ENCODE results near the gene MUC5B.
"Not testable (repeated sequence)": the region's sequence is repeated elsewhere in the genome, so short reads cannot be mapped to it uniquely, and the experiment has no call there.

The MUC5B gene

GRCh38 chr11:1233351-1234053 lies 10.6 kb downstream of the MUC5B start:
- no peak for DNase-seq (ENCODE audit: low read depth)

GRCh38 chr11:1234054-1234720 lies 11.3 kb downstream of the MUC5B start:
- DNase-seq (ENCODE audit: low read depth) = no peak

DNA sequence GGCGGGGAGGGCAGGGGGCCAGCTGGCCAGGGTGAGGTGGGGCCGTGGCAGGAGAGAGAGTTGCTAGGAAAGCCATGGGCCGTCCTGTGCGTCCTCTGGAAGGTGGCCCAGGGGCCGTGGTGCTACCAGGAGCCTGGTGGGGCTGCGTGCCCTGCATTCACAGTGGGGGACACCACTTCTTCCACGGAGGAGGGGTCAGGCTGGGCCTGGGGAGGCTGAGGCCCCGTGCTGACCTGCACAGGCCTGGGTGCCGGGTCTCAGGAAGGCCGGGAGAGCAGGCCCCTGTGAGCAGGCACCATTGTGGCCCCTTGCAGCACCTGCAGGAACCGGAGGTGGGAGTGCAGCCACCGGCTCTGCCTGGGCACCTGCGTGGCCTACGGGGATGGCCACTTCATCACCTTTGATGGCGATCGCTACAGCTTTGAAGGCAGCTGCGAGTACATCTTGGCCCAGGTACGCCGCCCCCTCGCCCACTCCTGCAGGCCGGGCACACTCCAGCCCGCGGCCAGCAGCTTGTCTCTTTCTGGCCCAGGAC lies 12.0 kb downstream of the MUC5B start:
- no peak for DNase-seq (ENCODE audit: low read depth)

- DNase-seq (ENCODE audit: low read depth) = no peak
Observed at GRCh38 chr11:1235306-1235900, 12.5 kb downstream of the MUC5B start.

DNA sequence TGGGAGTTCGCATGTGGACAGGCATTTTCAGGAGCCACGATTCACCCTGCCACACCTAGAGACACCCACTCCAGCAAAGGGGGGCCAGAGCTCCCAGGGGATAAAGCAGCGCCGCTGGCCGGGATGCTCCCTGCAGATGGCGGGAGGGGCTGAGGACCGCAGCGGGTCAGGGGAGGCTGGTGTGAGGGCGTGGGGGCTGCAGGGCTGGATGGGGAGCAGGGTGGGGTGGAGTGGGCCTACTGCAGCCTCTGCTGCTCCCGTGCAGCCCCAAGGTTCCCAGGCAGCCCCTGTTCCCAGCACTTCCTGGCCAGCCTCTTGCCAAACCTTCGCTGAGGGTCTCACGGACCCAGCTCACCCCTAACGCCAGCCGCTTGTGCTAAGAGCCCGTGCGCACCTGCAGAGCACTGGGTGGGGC lies 13.0 kb downstream of the MUC5B start:
- DNase-seq (ENCODE audit: low read depth) = no peak

DNA sequence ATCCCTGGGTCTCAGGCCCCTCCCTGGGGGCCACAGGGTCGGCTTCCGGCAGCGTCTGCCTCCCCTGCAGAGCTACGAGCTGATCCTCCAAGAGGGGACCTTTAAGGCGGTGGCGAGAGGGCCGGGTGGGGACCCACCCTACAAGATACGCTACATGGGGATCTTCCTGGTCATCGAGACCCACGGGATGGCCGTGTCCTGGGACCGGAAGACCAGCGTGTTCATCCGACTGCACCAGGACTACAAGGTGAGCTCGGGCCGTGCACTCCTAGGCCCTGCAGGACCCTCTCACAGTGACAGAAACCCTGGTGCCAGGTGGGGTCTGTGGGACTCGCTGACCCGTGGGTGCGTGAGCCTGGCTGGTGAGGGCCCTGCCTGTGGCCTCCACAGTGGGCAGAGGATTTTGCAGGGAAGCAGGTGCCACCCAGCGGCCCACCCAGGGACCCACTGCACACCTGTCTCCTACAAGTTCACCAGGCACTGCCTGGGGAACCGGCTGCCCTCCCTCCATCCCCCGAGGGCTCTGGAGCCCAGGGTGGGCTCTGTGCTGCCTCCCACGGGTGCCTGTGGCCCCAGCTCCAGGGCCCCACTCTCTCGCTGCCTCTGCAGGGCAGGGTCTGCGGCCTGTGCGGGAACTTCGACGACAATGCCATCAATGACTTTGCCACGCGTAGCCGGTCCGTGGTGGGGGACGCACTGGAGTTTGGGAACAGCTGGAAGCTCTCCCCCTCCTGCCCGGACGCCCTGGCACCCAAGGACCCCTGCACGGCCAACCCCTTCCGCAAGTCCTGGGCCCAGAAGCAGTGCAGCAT lies 13.7 kb downstream of the MUC5B start:
- DNase-seq (ENCODE audit: low read depth) = no peak

- no peak for DNase-seq (ENCODE audit: low read depth)
Observed at GRCh38 chr11:1237128-1237580, 14.3 kb downstream of the MUC5B start.

GRCh38 chr11:1237851-1238250 lies 15.0 kb downstream of the MUC5B start:
- DNase-seq (ENCODE audit: low read depth) = no peak

DNA sequence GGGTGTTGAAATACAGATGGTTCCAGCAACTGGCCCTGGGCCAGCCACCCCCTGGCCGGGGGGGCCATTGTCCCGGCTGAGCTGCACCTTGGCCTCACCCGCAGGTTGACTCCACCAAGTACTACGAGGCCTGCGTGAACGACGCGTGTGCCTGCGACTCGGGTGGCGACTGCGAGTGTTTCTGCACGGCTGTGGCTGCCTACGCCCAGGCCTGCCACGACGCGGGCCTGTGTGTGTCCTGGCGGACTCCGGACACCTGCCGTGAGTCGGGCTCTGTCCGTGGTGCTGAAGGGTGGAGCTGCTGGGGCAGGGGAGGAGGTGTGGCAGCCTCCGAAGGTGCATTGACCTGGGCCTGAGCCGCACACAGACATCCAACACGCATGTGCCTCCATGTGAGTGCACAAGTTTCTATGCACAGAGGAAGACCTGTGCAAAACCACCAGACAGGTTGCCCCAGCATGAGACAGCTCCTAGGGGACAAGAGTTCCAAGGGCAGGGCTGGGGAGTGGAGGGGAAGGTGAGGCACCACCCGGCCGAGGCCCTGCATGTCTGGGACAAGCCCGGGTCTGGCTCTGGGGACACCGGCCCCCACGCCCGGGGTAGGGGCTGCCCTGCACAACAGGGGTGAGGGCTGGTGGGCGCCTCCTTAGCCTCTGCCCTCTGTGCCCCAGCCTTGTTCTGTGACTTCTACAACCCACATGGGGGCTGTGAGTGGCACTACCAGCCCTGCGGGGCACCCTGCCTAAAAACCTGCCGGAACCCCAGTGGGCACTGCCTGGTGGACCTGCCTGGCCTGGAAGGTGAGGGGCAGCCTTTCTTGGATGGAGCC lies 16.1 kb downstream of the MUC5B start:
- no peak for DNase-seq (ENCODE audit: low read depth)

- no peak for DNase-seq (ENCODE audit: low read depth)
Observed at GRCh38 chr11:1239596-1240205, 16.8 kb downstream of the MUC5B start.

- DNase-seq (ENCODE audit: low read depth) = no peak
Observed at GRCh38 chr11:1240771-1241170, 17.9 kb downstream of the MUC5B start.

- DNase-seq (ENCODE audit: low read depth) = no peak
Observed at GRCh38 chr11:1241706-1242105, 18.8 kb downstream of the MUC5B start.

DNA sequence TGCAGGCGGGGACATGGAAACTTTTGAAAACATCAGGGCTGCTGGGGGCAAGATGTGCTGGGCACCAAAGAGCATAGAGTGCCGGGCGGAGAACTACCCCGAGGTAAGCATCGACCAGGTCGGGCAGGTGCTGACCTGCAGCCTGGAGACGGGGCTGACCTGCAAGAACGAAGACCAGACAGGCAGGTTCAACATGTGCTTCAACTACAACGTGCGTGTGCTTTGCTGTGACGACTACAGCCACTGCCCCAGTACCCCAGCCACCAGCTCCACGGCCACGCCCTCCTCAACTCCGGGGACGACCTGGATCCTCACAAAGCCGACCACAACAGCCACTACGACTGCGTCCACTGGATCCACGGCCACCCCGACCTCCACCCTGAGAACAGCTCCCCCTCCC lies 19.4 kb downstream of the MUC5B start:
- no peak for DNase-seq (ENCODE audit: low read depth)

GRCh38 chr11:1242751-1243150 lies 19.9 kb downstream of the MUC5B start:
- not testable (repeated sequence) for DNase-seq (ENCODE audit: low read depth)

GRCh38 chr11:1243521-1243920 lies 20.7 kb downstream of the MUC5B start:
- DNase-seq (ENCODE audit: low read depth) = not testable (repeated sequence)

DNA sequence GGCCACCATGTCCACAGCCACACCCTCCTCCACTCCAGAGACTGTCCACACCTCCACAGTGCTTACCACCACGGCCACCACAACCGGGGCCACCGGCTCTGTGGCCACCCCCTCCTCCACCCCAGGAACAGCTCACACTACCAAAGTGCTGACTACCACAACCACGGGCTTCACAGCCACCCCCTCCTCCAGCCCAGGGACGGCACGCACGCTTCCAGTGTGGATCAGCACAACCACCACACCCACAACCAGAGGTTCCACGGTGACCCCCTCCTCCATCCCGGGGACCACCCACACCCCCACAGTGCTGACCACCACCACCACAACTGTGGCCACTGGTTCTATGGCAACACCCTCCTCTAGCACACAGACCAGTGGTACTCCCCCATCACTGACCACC lies 21.7 kb downstream of the MUC5B start:
- DNase-seq (ENCODE audit: low read depth) = not testable (repeated sequence)

- DNase-seq (ENCODE audit: low read depth) = not testable (repeated sequence)
Observed at GRCh38 chr11:1245717-1246116, 22.9 kb downstream of the MUC5B start.

DNA sequence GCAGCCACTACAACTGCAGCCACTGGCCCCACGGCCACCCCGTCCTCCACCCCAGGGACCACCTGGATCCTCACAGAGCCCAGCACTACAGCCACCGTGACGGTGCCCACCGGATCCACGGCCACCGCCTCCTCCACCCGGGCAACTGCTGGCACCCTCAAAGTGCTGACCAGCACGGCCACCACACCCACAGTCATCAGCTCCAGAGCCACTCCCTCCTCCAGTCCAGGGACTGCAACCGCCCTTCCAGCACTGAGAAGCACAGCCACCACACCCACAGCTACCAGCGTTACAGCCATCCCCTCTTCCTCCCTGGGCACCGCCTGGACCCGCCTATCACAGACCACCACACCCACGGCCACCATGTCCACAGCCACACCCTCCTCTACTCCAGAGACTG lies 23.4 kb downstream of the MUC5B start:
- DNase-seq (ENCODE audit: low read depth) = not testable (repeated sequence)

DNA sequence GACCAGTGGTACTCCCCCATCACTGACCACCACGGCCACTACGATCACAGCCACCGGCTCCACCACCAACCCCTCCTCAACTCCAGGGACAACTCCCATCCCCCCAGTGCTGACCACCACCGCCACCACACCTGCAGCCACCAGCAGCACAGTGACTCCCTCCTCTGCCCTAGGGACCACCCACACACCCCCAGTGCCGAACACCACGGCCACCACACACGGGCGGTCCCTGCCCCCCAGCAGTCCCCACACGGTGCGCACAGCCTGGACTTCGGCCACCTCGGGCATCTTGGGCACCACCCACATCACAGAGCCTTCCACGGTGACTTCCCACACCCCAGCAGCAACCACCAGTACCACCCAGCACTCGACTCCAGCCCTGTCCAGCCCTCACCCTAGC lies 24.2 kb downstream of the MUC5B start:
- DNase-seq (ENCODE audit: low read depth) = not testable (repeated sequence)

- DNase-seq (ENCODE audit: low read depth) = not testable (repeated sequence)
Observed at GRCh38 chr11:1248951-1249350, 26.1 kb downstream of the MUC5B start.

DNA sequence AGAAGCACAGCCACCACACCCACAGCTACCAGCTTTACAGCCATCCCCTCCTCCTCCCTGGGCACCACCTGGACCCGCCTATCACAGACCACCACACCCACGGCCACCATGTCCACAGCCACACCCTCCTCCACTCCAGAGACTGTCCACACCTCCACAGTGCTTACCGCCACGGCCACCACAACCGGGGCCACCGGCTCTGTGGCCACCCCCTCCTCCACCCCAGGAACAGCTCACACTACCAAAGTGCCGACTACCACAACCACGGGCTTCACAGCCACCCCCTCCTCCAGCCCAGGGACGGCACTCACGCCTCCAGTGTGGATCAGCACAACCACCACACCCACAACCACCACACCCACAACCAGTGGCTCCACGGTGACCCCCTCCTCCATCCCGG lies 27.5 kb downstream of the MUC5B start:
- DNase-seq (ENCODE audit: low read depth) = not testable (repeated sequence)

All from stimulated activated CD8-positive, alpha-beta memory T cell treated with anti-CD3 and anti-CD28 coated beads, Interleukin-15, amount 100 ng/mL, for 24 hours (primary cell).